ENCODE data around the gene RCAN3.

Gene RCAN3

GRCh38 chr1:24540906-24541710, 38.5 kb downstream of the RCAN3 start:
- H3K4me1 ChIP-seq (ENCODE audit: insufficient read depth, low read length) = peaks cover 4% of the 10 kb centered on the region
- TF ChIP-seq, protein P1, sequence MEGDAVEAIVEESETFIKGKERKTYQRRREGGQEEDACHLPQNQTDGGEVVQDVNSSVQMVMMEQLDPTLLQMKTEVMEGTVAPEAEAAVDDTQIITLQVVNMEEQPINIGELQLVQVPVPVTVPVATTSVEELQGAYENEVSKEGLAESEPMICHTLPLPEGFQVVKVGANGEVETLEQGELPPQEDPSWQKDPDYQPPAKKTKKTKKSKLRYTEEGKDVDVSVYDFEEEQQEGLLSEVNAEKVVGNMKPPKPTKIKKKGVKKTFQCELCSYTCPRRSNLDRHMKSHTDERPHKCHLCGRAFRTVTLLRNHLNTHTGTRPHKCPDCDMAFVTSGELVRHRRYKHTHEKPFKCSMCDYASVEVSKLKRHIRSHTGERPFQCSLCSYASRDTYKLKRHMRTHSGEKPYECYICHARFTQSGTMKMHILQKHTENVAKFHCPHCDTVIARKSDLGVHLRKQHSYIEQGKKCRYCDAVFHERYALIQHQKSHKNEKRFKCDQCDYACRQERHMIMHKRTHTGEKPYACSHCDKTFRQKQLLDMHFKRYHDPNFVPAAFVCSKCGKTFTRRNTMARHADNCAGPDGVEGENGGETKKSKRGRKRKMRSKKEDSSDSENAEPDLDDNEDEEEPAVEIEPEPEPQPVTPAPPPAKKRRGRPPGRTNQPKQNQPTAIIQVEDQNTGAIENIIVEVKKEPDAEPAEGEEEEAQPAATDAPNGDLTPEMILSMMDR (IDR thresholded peaks at IDR 0.05; ENCODE audit: borderline replicate concordance, extremely low read depth, low read length, poor library complexity, severe bottlenecking) = no peak
- H3K27ac ChIP-seq (ENCODE audit: low read length) = no peak overlapping the region
- ATAC-seq (ENCODE audit: insufficient read depth, low read depth) = no peak
- H2AFZ ChIP-seq (ENCODE audit: low read depth, low read length) = no peak overlapping the region
- H3K27me3 ChIP-seq (ENCODE audit: insufficient read depth, low read length, poor library complexity) = peaks cover 13% of the 10 kb centered on the region
- H3K9me3 ChIP-seq (ENCODE audit: insufficient read depth, low read length, severe bottlenecking) = no peaks in the 10 kb centered on the region
- no peak overlapping the region for H3K4me2 ChIP-seq (ENCODE audit: insufficient read depth, low read length)
- no peak for DNase-seq
- no peaks in the 10 kb centered on the region for H3K36me3 ChIP-seq (ENCODE audit: insufficient read depth, low read length)
- H4K20me1 ChIP-seq (ENCODE audit: insufficient read depth, low read length) = no peaks in the 10 kb centered on the region
- H3K9ac ChIP-seq (ENCODE audit: low read depth, low read length) = no peak overlapping the region
- H3K79me2 ChIP-seq (ENCODE audit: insufficient read depth, low read length) = no peaks in the 10 kb centered on the region
- no peak overlapping the region for H3K4me3 ChIP-seq (ENCODE audit: low read depth in 1 of 2, low read length in 2 of 2)

GRCh38 chr1:24541711-24542346, 39.2 kb downstream of the RCAN3 start:
- no peak overlapping the region for H3K9ac ChIP-seq (ENCODE audit: low read depth, low read length)
- no peak for TF ChIP-seq EZH2 (IDR thresholded peaks at IDR 0.05; ENCODE audit: borderline replicate concordance, low read depth, low read length, severe bottlenecking)
- TF ChIP-seq, protein P1 (IDR thresholded peaks at IDR 0.05; ENCODE audit: borderline replicate concordance, extremely low read depth, low read length, poor library complexity, severe bottlenecking) = peak; percentile 67
- H3K27ac ChIP-seq (ENCODE audit: low read length) = no peak overlapping the region
- H3K36me3 ChIP-seq (ENCODE audit: insufficient read depth, low read length) = no peaks in the 10 kb centered on the region
- no peak for ATAC-seq (ENCODE audit: insufficient read depth, low read depth)
- no peaks in the 10 kb centered on the region for H3K79me2 ChIP-seq (ENCODE audit: insufficient read depth, low read length)
- no peaks in the 10 kb centered on the region for H4K20me1 ChIP-seq (ENCODE audit: insufficient read depth, low read length)
- no peaks in the 10 kb centered on the region; the same call in 1 of the 2 replicates for H3K4me1 ChIP-seq (ENCODE audit: insufficient read depth, low read length)
- H3K27me3 ChIP-seq (ENCODE audit: insufficient read depth, low read length, poor library complexity) = peaks cover 13% of the 10 kb centered on the region
- no peak overlapping the region for H2AFZ ChIP-seq (ENCODE audit: low read depth, low read length)
- H3K9me3 ChIP-seq (ENCODE audit: insufficient read depth, low read length, severe bottlenecking) = no peaks in the 10 kb centered on the region
- DNase-seq = peak; percentile 19
- H3K4me2 ChIP-seq (ENCODE audit: insufficient read depth, low read length) = no peak overlapping the region
- no peak overlapping the region for H3K4me3 ChIP-seq (ENCODE audit: low read depth in 1 of 2, low read length in 2 of 2)

GRCh38 chr1:24544239-24544638, 41.6 kb downstream of the RCAN3 start:
- Histone ChIP-seq H3K27me3 (ENCODE audit: insufficient read depth, low read length, poor library complexity) (peaks cover 25% of the 10 kb centered on the region), H2AFZ (ENCODE audit: low read depth, low read length) (no peak overlapping the region), H3K27ac (ENCODE audit: low read length) (no peak overlapping the region), H4K20me1 (ENCODE audit: insufficient read depth, low read length) (no peaks in the 10 kb centered on the region), H3K9me3 (ENCODE audit: insufficient read depth, low read length, severe bottlenecking) (no peaks in the 10 kb centered on the region), H3K4me1 (ENCODE audit: insufficient read depth, low read length) (no peaks in the 10 kb centered on the region), H3K9ac (ENCODE audit: low read depth, low read length) (no peak overlapping the region), H3K4me3 (ENCODE audit: low read depth in 1 of 2, low read length in 2 of 2) (no peak overlapping the region), H3K79me2 (ENCODE audit: insufficient read depth, low read length) (no peaks in the 10 kb centered on the region), H3K36me3 (ENCODE audit: insufficient read depth, low read length) (no peaks in the 10 kb centered on the region), H3K4me2 (ENCODE audit: insufficient read depth, low read length) (no peak overlapping the region)
- TF ChIP-seq, protein P1 (IDR thresholded peaks at IDR 0.05; ENCODE audit: borderline replicate concordance, extremely low read depth, low read length, poor library complexity, severe bottlenecking) = no peak
- TF ChIP-seq EZH2 (IDR thresholded peaks at IDR 0.05; ENCODE audit: borderline replicate concordance, low read depth, low read length, severe bottlenecking) = no peak
- no peak for DNase-seq
- no peak for ATAC-seq (ENCODE audit: insufficient read depth, low read depth)

All from DND-41 (cell line).